ENCODE data around the gene NMNAT3. TPM values are rescaled to one million over a fixed set of nuclear protein-coding genes. Genes with fewer than 3 reads are reported as not detected.

The NMNAT3 gene
- total RNA-seq, 6 donors from 2014 or later, result 3.3 to 8.4 (median 5.5) TPM

DNA sequence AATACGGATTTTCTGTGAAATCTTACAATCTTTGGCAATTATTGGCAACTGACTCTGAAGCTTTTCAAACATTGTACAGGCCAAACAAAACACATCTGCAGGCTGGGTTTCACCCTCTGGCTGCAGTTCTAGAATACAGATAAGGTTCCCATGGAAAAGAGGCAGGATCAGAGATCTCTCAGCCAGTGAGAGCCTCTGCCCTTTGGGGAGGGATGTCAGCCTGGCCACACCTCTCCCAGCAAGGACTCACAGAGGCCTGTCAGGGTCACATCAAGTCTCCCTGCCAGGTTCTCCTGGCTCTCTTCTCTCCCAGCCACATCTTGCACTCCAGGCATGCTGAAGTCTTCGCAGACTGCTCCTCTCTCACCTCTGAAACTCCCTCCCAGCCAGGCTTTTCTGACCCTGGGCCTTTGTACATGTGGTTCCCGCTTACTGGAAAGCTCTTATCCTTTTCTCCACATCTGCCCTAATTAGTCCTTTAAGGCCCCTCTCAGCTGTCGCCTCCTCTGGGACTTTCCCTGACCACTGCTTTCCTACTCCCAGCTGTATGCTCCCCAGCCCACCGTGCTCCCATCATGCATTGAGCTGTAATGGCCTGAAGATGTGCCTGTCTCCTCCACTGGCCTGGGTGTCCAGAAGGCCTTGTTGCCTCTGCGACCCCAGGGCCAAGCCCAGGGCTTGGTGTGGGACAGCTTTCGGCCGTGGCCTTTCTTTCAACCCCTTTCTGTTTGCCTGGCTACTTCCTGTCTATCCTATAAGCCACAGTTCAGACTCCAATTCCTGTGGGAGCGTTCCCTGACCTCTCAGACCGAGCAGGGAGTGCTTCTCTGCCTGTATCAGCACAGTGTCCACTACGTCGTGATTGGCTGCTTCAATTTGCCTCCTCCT is 142.5 kb downstream of the NMNAT3 start:
- Histone ChIP-seq H3K4me1 (peaks cover 27 to 47% (median 30%) of the 10 kb centered on the region in 4 donors), H3K9me3 (no peaks in the 10 kb centered on the region), H3K27me3 (no peaks in the 10 kb centered on the region), H3K36me3 (no peaks in the 10 kb centered on the region), H3K4me3 (no peak overlapping the region), H3K27ac (peak overlapping the region in 3 of 4 donors; percentile 53 to 75 (median 56))
- WGBS, 2 donors, result 58 to 73% methylated on average over 11 to 12 of the region's 12 CpGs
- TF ChIP-seq EP300 (IDR thresholded peaks at IDR 0.05) (no peak), POLR2AphosphoS5 (IDR thresholded peaks at IDR 0.05) (no peak), POLR2A (IDR thresholded peaks at IDR 0.05) (no peak)
- TF ChIP-seq, protein P1, sequence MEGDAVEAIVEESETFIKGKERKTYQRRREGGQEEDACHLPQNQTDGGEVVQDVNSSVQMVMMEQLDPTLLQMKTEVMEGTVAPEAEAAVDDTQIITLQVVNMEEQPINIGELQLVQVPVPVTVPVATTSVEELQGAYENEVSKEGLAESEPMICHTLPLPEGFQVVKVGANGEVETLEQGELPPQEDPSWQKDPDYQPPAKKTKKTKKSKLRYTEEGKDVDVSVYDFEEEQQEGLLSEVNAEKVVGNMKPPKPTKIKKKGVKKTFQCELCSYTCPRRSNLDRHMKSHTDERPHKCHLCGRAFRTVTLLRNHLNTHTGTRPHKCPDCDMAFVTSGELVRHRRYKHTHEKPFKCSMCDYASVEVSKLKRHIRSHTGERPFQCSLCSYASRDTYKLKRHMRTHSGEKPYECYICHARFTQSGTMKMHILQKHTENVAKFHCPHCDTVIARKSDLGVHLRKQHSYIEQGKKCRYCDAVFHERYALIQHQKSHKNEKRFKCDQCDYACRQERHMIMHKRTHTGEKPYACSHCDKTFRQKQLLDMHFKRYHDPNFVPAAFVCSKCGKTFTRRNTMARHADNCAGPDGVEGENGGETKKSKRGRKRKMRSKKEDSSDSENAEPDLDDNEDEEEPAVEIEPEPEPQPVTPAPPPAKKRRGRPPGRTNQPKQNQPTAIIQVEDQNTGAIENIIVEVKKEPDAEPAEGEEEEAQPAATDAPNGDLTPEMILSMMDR (IDR thresholded peaks at IDR 0.05), result no peak
- ATAC-seq (ENCODE audit: low FRiP score in 2 of 2), result peak; percentile 35 to 63
- DNase-seq, result peak in 1 of 2 donors; percentile 12

DNA sequence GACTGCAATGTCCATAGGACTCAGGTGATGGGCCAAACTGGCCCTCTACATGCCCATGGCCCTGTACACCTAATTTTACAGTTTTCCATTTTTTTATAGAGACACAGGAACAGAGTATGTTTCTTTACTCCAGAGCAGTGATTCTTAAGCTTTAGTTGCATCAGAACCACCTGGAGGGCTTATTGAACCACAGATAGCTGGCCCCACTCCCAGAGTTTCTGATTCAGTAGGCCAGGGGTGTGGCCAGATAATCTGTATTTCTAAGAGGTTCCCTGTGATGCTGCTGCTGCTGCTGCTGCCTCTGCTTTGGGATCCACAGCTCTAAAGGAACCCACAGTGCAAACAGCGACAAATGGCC is 143.3 kb downstream of the NMNAT3 start:
- peak overlapping the region in 2 of 4 donors; percentile 20 to 32 for H3K27ac ChIP-seq
- TF ChIP-seq, protein P1 (IDR thresholded peaks at IDR 0.05), result no peak
- TF ChIP-seq POLR2AphosphoS5 (IDR thresholded peaks at IDR 0.05) (no peak), POLR2A (IDR thresholded peaks at IDR 0.05) (no peak), EP300 (IDR thresholded peaks at IDR 0.05) (no peak)
- ATAC-seq (ENCODE audit: low FRiP score in 2 of 2), result peak in 1 of 2 donors; percentile 23
- H3K36me3 ChIP-seq, result no peaks in the 10 kb centered on the region
- no peak for DNase-seq
- H3K9me3 ChIP-seq, result no peaks in the 10 kb centered on the region
- H3K27me3 ChIP-seq, result no peaks in the 10 kb centered on the region
- peaks cover 23 to 39% (median 26%) of the 10 kb centered on the region in 4 donors for H3K4me1 ChIP-seq
- no peak overlapping the region for H3K4me3 ChIP-seq
- WGBS, 2 donors, result 82 to 94% methylated on average over 1 of the region's 1 CpG

GRCh38 chr3:139533781-139534454 is 143.9 kb downstream of the NMNAT3 start:
- Histone ChIP-seq H3K36me3 (no peaks in the 10 kb centered on the region), H3K4me3 (no peak overlapping the region), H3K27ac (peak overlapping the region in 2 of 4 donors; percentile 20 to 32), H3K27me3 (no peaks in the 10 kb centered on the region), H3K9me3 (no peaks in the 10 kb centered on the region), H3K4me1 (peaks cover 18 to 35% (median 21%) of the 10 kb centered on the region in 4 donors)
- no peak for ATAC-seq (ENCODE audit: low FRiP score in 2 of 2)
- peak in 1 of 2 donors; percentile 17 for DNase-seq
- 41 to 56% methylated on average over 10 to 15 of the region's 15 CpGs for WGBS, 2 donors
- TF ChIP-seq, protein P1 (IDR thresholded peaks at IDR 0.05), result no peak
- TF ChIP-seq POLR2AphosphoS5 (IDR thresholded peaks at IDR 0.05) (no peak), EP300 (IDR thresholded peaks at IDR 0.05) (no peak), POLR2A (IDR thresholded peaks at IDR 0.05) (no peak)

DNA sequence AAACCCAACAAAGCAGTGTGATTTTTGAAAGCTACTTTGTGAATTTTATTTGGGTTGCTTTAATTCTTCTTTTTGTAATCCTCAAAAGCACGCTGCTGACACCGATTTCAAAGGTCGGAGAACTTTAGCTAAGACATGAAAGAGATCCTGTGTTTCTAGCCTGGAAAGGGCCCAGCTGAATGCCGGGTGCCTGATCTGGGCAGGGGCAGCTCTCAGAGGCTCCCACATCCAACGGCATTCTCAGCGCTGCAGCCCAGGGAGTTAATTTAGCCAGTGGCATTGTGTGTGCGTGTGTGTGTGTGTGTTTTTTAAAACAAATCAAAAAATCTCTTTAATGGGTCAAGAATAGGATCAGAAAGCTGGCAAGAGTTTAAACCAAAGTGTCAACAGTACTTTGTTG is 144.8 kb downstream of the NMNAT3 start:
- H3K4me1 ChIP-seq, result peaks cover 17 to 30% (median 21%) of the 10 kb centered on the region in 4 donors
- DNase-seq (peak in 1 of 2 donors; percentile 1), ATAC-seq (ENCODE audit: low FRiP score in 2 of 2) (no peak)
- no peak overlapping the region for H3K4me3 ChIP-seq
- WGBS, 2 donors, result 72 to 84% methylated on average over 7 of the region's 7 CpGs
- no peaks in the 10 kb centered on the region for H3K27me3 ChIP-seq
- no peaks in the 10 kb centered on the region for H3K36me3 ChIP-seq
- no peak for TF ChIP-seq POLR2AphosphoS5 (IDR thresholded peaks at IDR 0.05)
- no peaks in the 10 kb centered on the region for H3K9me3 ChIP-seq
- no peak overlapping the region for H3K27ac ChIP-seq

DNA sequence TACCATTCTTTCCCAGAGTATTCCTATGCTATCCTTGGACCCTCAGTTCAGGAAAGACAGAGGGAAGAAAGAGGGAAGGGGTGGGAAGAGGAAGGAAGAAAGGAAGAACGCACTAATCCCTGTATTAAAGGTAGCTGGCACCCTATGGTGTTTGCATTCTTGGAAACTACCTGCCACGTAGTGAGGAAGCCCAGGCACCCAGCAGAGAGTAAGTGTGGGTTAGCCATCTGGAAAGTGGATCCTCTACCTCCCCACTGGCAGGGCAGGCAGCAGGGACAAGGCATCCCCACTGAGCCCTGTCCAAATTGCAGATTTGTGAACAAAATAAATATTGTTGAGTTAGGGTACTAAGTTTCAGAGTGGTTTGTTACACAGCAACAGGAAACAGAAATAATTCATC is 147.1 kb downstream of the NMNAT3 start:
- H3K9me3 ChIP-seq, result no peaks in the 10 kb centered on the region
- H3K27me3 ChIP-seq, result no peaks in the 10 kb centered on the region
- ATAC-seq (ENCODE audit: low FRiP score in 2 of 2), result no peak
- no peak for DNase-seq
- 71 to 89% methylated on average over 2 of the region's 2 CpGs for WGBS, 2 donors
- H3K4me3 ChIP-seq, result no peak overlapping the region
- no peak for TF ChIP-seq EP300 (IDR thresholded peaks at IDR 0.05)
- TF ChIP-seq, protein P1 (IDR thresholded peaks at IDR 0.05), result no peak
- no peak for TF ChIP-seq POLR2AphosphoS5 (IDR thresholded peaks at IDR 0.05)
- no peak for TF ChIP-seq POLR2A (IDR thresholded peaks at IDR 0.05)
- no peak overlapping the region for H3K27ac ChIP-seq
- H3K4me1 ChIP-seq, result peaks cover 16 to 29% (median 20%) of the 10 kb centered on the region in 4 donors
- no peaks in the 10 kb centered on the region for H3K36me3 ChIP-seq

Data from upper lobe of left lung (tissue), 6 donors.